OCI-LY1 (cell line): ENCODE results near the gene CDRT15L2.
"Not testable (repeated sequence)": the region's sequence is repeated elsewhere in the genome, so short reads cannot be mapped to it uniquely, and the experiment has no call there.

Experiments used
- H2AFZ ChIP-seq: fragments of 200-600 bp; sonication (generic), shearing (Covaris generic); 2 replicates; pipeline ENCODE4 v1.6.0; 2014; ENCODE audit warnings: antibody characterized with exemption, mild to moderate bottlenecking, low read length
- H3F3A ChIP-seq: fragments of 200-600 bp; sonication (generic), shearing (Covaris generic); 2 replicates; pipeline ENCODE4 v1.6.0; 2014; ENCODE audit warnings: mild to moderate bottlenecking, antibody characterized with exemption, low read length, moderate library complexity; ENCODE audit not compliant: insufficient read depth
- H3K27ac ChIP-seq: fragments of 200-600 bp; sonication (generic); 2 replicates; pipeline ENCODE4 v1.5.1; 2014; ENCODE audit warnings: low read length, mixed run types, mild to moderate bottlenecking, low read depth; ENCODE audit not compliant: poor library complexity, severe bottlenecking
- H3K27me3 ChIP-seq: fragments of 200-600 bp; sonication (generic); 2 replicates; pipeline ENCODE4 v1.6.0; 2014; ENCODE audit warnings: antibody characterized with exemption, mild to moderate bottlenecking, low read length, moderate library complexity; ENCODE audit not compliant: insufficient read depth
- H3K36me3 ChIP-seq: fragments of 200-600 bp; sonication (generic); 2 replicates; pipeline ENCODE4 v1.6.1; 2014; ENCODE audit warnings: mild to moderate bottlenecking, antibody characterized with exemption, low read length, moderate library complexity, mixed read lengths; ENCODE audit not compliant: insufficient read depth
- H3K4me1 ChIP-seq: fragments of 200-600 bp; sonication (generic); 2 replicates; pipeline ENCODE4 v1.5.1; 2014; ENCODE audit warnings: mild to moderate bottlenecking, low read length, moderate library complexity; ENCODE audit not compliant: insufficient read depth, severe bottlenecking
- H3K4me2 ChIP-seq: fragments of 200-600 bp; sonication (generic), shearing (Covaris generic); 2 replicates; pipeline ENCODE4 v1.6.1; 2014; ENCODE audit warnings: low read length
- H3K4me3 ChIP-seq: fragments of 200-600 bp; sonication (generic); 2 replicates; pipeline ENCODE4 v1.5.1; 2014; ENCODE audit warnings: low read length, low read depth, mild to moderate bottlenecking, mixed read lengths; ENCODE audit not compliant: poor library complexity, severe bottlenecking
- H3K79me2 ChIP-seq: fragments of 200-600 bp; shearing (Covaris generic); 2 replicates; pipeline ENCODE4 v1.6.1; 2016; ENCODE audit warnings: mixed run types, low read length, mixed read lengths; ENCODE audit not compliant: insufficient read depth
- H3K9ac ChIP-seq: fragments of 200-600 bp; sonication (generic), shearing (Covaris generic); 2 replicates; pipeline ENCODE4 v1.6.1; 2014; ENCODE audit warnings: mild to moderate bottlenecking, low read length, mixed read lengths
- H3K9me2 ChIP-seq: fragments of 200-600 bp; sonication (generic), shearing (Covaris generic); 2 replicates; pipeline ENCODE4 v1.6.1; 2014; ENCODE audit warnings: low read depth, mild to moderate bottlenecking, low read length, mixed read lengths
- H3K9me3 ChIP-seq: fragments of 200-600 bp; shearing (Covaris generic); 2 replicates; pipeline ENCODE4 v1.6.1; 2014; ENCODE audit warnings: low read length, mixed read lengths
- H4K20me1 ChIP-seq: fragments of 200-600 bp; sonication (generic), shearing (Covaris generic); 2 replicates; pipeline ENCODE4 v1.6.0; 2016; ENCODE audit warnings: mild to moderate bottlenecking, low read length; ENCODE audit not compliant: insufficient read depth
- CTCF ChIP-seq: fragments of 200-600 bp; sonication (generic), shearing (Covaris generic); IDR thresholded peaks from 2 replicates; pipeline ENCODE4 v1.5.1; 2017; ENCODE audit warnings: mild to moderate bottlenecking, antibody characterized with exemption, low read length, moderate library complexity, mixed read lengths
- EZH2 ChIP-seq: fragments of 200-600 bp; sonication (generic), shearing (Covaris generic); IDR thresholded peaks from 2 replicates; pipeline ENCODE4 v1.8.0; 2017; ENCODE audit warnings: borderline replicate concordance, mixed run types, mild to moderate bottlenecking, antibody characterized with exemption, low read length, moderate library complexity, mixed read lengths

CDRT15L2 gene

GRCh38 chr17:20609490-20609889 lies 30.0 kb downstream of the CDRT15L2 start:
- not testable (repeated sequence) for H2AFZ ChIP-seq, H3K9me3 ChIP-seq

GRCh38 chr17:20611309-20611708 lies 31.8 kb downstream of the CDRT15L2 start:
- Histone ChIP-seq H3K9me3 (no peaks in the 10 kb centered on the region), H3K4me2 (no peak overlapping the region), H4K20me1 (no peaks in the 10 kb centered on the region), H3K4me3 (no peak overlapping the region), H3K4me1 (no peaks in the 10 kb centered on the region), H3K27ac (no peak overlapping the region), H3K36me3 (no peaks in the 10 kb centered on the region), H3K9me2 (no peaks in the 10 kb centered on the region), H3F3A (no peaks in the 10 kb centered on the region), H3K79me2 (no peaks in the 10 kb centered on the region), H2AFZ (no peak overlapping the region), H3K9ac (no peak overlapping the region), H3K27me3 (no peaks in the 10 kb centered on the region)
- TF ChIP-seq EZH2 (no peak), CTCF (no peak)

More at GRCh38 chr17:20609490-20609889, 30.0 kb downstream of the CDRT15L2 start:
- not testable (repeated sequence) for H3F3A ChIP-seq, H3K9me2 ChIP-seq, H3K27me3 ChIP-seq, H3K79me2 ChIP-seq, H4K20me1 ChIP-seq, H3K9ac ChIP-seq, H3K4me1 ChIP-seq, H3K4me2 ChIP-seq, H3K4me3 ChIP-seq, H3K36me3 ChIP-seq, H3K27ac ChIP-seq

GRCh38 chr17:20612635-20613034 lies 33.1 kb downstream of the CDRT15L2 start:
- Histone ChIP-seq H3K27ac (no peak overlapping the region), H3K4me3 (no peak overlapping the region), H3K9me3 (no peaks in the 10 kb centered on the region), H3K79me2 (no peaks in the 10 kb centered on the region), H3K36me3 (no peaks in the 10 kb centered on the region), H3K4me2 (no peak overlapping the region), H3K27me3 (no peaks in the 10 kb centered on the region), H3F3A (no peaks in the 10 kb centered on the region), H3K4me1 (no peaks in the 10 kb centered on the region), H3K9ac (no peak overlapping the region), H2AFZ (no peak overlapping the region), H4K20me1 (no peaks in the 10 kb centered on the region), H3K9me2 (no peaks in the 10 kb centered on the region)
- TF ChIP-seq CTCF (no peak), EZH2 (no peak)

GRCh38 chr17:20613248-20613647 lies 33.7 kb downstream of the CDRT15L2 start:
- Histone ChIP-seq H3K9me3 (no peaks in the 10 kb centered on the region), H3K4me3 (no peak overlapping the region)
- TF ChIP-seq CTCF (no peak), EZH2 (no peak)

More at GRCh38 chr17:20613248-20613647, 33.7 kb downstream of the CDRT15L2 start:
- Histone ChIP-seq H3K4me1 (no peaks in the 10 kb centered on the region), H3K36me3 (no peaks in the 10 kb centered on the region), H3K9me2 (no peaks in the 10 kb centered on the region), H3F3A (no peaks in the 10 kb centered on the region), H3K27ac (no peak overlapping the region), H2AFZ (no peak overlapping the region), H3K79me2 (no peaks in the 10 kb centered on the region), H3K27me3 (no peaks in the 10 kb centered on the region), H4K20me1 (no peaks in the 10 kb centered on the region), H3K9ac (no peak overlapping the region), H3K4me2 (no peak overlapping the region)
